GM19372 (cell line): ENCODE data around the gene PCDH12.

ENCODE experiments used
- ATAC-seq: cut with Tn5 transposase; IDR thresholded peaks from one replicate; pipeline ENCODE4 v1.9.1; 2021; ENCODE audit warnings: mild to moderate bottlenecking, low read depth, moderate library complexity; ENCODE audit not compliant: unreplicated experiment

The PCDH12 gene

GRCh38 chr5:141913560-141914198, 44.3 kb downstream of the PCDH12 start:
- ATAC-seq = no peak

GRCh38 chr5:141910271-141910673, 47.7 kb downstream of the PCDH12 start:
- no peak for ATAC-seq

- no peak for ATAC-seq
Measured at GRCh38 chr5:141909212-141909611, 48.8 kb downstream of the PCDH12 start.

GRCh38 chr5:141908796-141909195, 49.2 kb downstream of the PCDH12 start:
- no peak for ATAC-seq

GRCh38 chr5:141906972-141907371, 51.0 kb downstream of the PCDH12 start:
- ATAC-seq = no peak

GRCh38 chr5:141906517-141906916, 51.5 kb downstream of the PCDH12 start:
- no peak for ATAC-seq

GRCh38 chr5:141904551-141904950, 53.5 kb downstream of the PCDH12 start:
- ATAC-seq = no peak

GRCh38 chr5:141903261-141903660, 54.7 kb downstream of the PCDH12 start:
- ATAC-seq = no peak

- ATAC-seq = no peak
Measured at GRCh38 chr5:141902015-141902814, 55.8 kb downstream of the PCDH12 start.

GRCh38 chr5:141898448-141899049, 59.5 kb downstream of the PCDH12 start:
- ATAC-seq = no peak

GRCh38 chr5:141897425-141897824, 60.6 kb downstream of the PCDH12 start:
- ATAC-seq = no peak
